GM19023 (cell line): Measurements from ENCODE around the gene SERTAD2.

Experiments used
- ATAC-seq: cut with Tn5 transposase; IDR thresholded peaks from one replicate; pipeline ENCODE4 v1.9.1; 2021; ENCODE audit warnings: mild to moderate bottlenecking, moderate library complexity; ENCODE audit not compliant: unreplicated experiment

SERTAD2 gene

DNA sequence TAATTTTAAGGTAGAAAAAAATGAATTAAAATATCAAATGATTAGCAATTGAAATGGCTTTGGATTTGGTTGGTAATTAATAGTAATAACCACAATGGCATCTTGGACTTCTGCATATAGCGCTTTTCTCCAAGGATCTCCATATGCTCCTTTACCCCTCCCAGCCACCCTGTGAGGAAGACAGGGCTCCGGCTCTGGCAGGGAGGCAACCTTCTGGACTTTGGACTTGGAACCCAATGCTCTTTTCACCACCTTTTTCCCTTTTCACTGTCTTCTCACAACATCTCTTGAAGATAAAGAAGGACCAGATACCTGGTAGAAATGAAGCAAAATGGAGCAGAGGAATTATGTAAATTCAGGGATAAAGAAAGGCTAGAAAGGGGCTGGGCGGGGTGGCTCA, 23.8 kb upstream of the SERTAD2 start:
- no peak for ATAC-seq

DNA sequence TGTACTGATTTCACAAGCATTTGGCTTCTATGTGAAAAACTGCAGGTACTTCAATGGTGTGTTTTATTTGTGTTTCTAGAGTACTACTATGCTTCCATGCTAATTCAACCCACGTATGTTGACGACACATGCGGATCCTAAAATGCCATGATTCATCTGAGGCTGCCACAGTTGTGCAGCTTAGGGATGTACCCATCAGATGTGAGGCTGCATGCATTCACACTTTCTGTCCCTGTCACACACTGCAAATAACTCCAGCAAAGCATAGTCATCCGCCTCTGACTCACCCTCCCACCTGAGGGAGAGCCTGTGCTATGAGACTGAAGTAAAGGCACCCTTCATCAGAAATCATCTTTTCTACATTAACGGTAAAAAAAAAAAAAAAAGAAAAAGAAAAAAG, 22.1 kb upstream of the SERTAD2 start:
- ATAC-seq = no peak

DNA sequence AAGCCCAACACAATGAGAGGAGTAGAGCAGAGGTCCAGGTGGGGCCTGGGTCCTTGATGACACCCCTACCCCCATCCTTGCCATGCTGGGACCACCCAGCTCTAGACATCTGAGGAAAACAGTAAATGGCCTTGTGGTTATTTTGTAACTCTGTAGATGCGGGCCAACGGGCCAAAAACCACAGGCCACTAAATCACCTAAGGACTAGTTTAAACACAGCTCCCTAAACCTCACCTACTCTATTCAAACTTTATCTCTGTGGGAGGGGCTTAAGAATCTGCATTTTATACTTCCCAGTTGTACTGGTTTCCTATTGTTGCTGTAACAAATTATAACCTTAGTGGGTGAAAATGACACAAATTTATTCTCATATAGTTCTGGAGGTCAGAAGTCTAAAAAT, 19.0 kb upstream of the SERTAD2 start:
- ATAC-seq = no peak

DNA sequence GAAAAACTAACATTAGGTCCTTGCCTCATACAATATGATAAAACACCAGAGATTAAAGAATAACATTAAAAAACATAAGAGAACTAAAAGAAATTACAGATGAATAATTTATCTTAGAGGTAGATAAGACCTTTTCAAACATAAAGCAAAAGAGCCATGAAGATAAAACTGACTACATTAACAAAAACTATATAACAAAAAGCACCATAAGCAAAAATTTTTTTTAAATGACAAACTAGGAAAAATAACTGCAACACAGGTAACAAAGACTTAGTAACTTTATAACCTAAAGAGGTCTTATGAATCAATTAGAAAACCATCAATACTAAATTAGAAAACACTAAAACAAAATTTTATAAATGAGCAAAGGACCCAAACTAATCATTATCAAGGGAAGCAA, 16.3 kb upstream of the SERTAD2 start:
- no peak for ATAC-seq

DNA sequence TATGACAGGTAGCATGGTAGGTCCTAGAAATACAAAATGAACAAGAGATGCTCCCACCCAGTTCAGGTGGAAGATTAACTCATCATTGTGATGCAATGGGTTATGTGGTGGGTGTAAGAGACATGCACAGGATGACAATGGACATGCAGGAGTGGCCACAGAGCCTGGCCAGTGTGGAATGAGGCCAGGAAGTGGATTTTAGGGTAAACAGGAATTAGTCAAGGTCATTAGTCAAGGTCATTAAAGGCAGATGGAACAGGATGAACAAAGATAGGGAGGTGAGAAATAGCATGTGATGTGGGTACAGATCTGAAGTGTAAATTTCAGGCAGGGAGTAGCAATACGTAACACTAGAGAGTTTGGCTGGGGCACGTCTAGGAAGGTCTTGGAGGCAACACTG, 15.6 kb upstream of the SERTAD2 start:
- ATAC-seq = no peak

DNA sequence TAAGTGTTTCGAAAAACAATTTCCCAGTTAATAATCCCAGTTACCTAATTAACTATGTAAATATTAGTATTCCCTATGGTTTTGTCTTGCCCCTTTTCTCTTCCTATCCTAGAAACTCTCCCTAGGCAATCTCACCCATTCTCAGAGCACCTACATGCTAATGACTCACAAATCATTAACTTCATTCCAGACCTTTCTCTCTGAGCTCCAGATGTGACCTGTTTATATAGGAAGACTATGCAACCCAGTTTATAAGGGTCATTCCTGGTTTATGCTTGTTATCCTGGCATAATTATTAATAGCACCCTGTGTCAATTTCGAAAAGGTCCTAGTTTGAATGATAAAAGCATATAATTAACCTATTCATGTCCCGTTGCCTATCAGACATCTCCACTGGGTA, 14.8 kb upstream of the SERTAD2 start:
- ATAC-seq = no peak

DNA sequence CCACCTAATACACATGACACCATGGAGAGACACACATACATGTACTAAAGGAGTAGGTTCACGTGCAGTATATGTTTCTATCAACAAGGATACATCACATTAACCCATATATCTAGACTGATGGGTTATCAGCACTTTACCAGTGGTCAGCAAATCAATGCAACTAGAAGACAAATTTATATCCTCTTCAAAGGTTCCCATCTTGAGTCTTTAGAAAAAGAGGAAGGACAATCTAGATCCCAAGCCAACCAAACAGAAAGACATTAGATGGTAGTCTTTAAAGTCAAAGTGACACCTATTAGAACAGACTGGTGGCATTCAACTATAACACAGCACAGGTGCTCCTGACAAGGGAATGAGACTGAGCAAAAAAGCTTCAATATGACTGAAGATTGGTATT, 13.8 kb upstream of the SERTAD2 start:
- ATAC-seq = peak; percentile 17

DNA sequence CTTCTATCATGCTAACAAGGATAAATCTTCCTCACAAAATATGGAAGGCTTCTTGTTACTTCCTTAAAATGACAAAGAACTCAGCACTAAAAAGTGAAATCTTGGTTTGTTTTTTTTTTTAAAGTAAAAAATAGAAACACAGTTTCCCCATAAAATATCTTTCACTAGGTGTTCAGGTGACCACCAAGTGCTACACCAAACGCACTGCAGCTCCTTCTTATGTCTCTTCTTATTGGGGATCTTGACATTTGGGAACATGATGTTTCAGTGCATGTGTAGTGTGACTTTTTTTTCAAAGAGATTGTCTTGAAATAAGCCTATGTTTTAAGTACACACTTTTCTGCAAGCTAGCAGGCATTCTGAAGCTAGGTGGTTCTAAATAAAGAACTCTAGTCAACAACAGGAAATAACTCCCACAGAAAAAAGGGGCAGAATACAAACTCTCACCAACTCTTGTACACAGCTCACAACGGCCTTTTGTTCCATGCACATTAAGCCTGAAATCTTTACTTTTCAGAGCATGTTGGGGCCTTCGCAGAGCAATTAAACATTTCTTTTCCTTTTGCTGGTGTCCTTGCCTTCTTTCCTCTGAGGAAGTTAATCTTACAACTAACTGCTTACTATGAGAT, 13.2 kb upstream of the SERTAD2 start:
- peak; percentile 63 for ATAC-seq

DNA sequence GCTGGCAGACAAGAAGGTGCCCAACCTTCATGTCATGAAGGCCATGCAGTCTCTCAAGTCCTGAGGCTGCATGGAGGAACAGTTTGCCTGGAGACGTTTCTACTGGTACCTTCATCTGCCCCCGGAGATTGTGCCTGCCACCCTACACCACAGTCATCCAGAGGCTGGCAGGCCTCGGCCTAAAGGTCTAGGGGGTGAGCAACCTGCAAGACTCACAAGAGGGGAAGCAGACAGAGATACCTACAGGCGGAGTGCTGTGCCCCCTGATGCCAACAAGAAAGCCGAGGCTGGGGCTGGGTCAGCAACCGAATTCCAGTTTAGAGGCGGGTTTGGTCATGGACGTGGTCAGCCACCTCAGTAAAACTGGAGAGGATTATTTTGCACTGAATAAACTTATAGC, 12.0 kb upstream of the SERTAD2 start:
- no peak for ATAC-seq

DNA sequence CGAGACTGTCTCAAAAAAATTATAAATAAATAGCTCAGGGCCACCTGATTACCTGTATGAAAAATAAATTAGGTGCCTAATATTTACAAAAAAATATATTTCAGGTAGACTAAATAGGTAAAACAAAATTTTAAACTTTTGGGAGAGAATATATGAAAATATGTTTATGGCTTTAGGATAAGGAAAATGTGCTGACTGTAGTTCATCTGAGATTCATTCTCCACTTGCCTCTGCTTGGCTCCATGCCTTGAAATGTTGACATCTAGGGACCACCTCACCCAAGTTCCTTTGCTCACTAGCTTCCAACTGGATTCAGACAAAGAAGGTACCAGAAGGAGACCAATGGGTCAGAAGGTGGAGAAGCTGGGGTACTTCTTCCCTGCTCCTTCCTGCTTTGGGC, 9.7 kb upstream of the SERTAD2 start:
- no peak for ATAC-seq

DNA sequence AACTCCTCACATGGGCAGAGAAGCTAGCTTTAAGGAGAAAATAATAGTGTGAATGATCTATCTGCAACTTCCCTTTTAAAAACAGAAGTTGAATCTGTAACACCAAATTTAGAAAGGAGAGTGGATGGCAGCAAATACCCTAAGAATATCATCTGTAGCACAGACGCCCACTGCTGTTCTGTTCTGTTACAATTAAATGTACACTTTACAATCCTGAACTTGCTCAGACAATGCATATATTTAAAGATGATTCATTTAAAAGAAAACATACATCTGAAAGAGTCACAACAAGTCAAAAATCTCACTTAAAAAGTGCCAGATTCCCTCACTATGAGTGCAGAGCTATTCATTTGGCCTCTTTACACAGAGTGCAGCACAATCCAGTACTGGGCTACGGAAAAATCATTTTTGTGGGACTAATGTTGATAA, 8.0 kb upstream of the SERTAD2 start:
- ATAC-seq = no peak

DNA sequence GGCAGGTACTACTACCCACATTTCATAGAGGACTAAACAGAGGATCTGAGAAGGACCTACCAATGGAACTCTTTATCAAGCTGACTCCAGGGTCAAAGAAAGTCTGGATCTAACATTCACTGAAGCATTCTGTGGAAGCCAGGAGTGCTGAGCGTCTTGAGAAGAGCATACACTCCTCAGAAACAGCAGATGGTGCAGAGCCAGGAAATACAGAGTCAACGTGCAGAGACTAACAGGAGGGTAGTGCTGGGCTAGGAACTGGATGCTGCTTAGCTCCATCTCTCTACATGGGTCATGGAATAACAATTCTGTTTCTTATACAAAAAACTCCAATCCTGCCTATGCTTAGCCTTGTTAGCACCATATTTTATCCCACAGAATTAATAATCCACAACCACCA, 5.5 kb upstream of the SERTAD2 start:
- no peak for ATAC-seq

DNA sequence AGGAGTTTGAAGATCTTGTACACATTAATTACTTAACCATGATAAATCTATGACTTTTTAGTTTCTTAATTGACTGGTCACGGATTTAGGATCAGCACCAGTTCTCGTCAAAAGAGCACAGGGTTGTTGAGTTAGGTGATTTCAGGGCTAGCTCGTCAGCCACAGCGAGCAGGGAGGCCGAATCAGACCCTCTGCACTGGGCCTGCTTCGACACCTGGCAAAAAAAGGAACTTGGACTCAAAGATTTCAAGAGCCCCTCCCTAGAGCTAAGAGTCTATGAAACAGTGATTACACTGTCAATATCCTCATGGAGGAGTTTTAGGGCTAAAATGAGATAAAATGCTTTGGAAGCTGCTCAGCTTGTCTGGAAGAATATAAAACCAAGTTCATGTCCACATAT, 4.6 kb upstream of the SERTAD2 start:
- no peak for ATAC-seq

DNA sequence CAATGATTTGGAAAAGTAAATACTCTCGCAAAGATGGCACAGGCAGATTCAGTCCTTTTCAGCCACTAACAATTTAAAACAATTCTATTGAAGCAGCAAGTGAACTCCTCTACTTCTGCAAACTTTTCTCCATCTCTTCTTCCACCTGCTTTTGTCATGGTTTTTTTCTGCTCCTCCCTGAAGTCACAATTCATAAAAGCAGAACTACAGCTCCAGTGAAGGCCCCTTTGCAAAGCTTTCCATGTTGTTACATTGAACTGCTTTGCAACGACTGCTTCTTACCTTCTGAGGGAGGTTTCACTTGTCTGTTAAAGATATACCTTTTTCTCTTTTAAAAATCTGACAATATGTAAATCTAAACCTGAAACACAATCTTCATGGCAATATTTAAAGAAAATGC, 3.7 kb upstream of the SERTAD2 start:
- no peak for ATAC-seq

DNA sequence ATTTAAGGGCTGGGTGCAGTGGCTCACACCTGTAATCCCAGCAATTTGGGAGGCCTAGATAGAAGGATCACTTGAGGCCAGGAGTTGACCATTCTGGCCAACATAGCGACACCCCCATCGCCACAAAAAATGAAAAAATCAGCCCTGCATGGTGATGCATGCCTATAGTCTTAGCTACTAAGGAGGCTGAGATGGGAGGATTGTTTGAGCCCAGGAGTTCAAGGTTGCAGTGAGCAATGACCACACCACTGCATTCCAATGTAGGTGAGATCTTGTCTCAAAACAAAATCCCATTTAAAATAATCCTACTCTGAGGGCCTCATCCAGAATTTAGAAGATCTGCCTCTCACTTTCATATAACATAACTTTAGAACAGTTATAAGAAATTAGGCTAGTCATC, 2.7 kb upstream of the SERTAD2 start:
- no peak for ATAC-seq

DNA sequence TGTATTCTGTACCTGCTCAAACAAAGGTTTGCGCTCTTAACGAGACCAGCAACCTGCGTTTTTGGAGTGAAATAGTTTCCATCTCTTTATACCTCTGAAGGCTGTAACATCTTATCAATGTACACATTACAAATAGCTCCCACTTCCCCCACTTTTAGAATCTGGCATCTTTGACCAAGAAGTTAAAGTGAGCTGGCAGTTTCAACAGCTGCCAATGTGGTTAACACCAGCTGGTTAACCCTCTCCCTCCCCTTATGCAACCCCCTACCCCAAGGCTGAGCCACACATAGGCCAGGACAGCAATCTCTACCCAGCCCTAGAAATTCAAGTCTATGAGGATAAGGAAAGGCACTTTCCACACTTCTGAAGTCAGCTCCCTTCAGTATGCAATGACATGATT, 2.2 kb upstream of the SERTAD2 start:
- no peak for ATAC-seq

DNA sequence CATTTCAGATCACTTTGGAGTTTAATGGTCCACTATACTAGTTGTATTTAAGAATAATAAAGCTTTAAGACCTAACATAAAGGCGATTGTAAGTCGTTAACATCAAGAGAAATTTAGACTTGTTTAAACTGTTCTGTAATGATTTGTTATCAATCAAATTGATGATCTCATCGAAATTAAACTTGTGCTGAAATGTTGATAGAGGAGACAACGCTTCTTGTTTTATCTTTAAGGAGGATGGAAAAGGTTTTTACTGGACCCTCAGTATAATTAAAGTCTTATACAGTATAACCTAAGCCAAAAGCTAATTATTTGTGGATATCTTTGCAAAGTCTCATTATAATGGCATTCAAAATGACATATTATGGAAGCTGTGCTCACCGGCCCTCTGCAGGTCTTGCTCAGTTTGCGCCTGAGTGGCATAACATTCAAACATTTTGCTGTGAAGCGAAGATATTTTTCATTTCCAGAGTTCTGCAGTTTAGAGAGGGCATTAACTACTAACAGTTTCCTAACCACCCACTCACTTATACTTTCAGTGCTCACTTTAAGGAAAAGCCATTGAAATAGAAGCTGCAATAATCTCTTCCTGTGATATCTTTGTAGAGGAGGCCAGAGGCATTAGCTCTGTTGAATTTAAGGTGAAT, 1.4 kb upstream of the SERTAD2 start:
- no peak for ATAC-seq

DNA sequence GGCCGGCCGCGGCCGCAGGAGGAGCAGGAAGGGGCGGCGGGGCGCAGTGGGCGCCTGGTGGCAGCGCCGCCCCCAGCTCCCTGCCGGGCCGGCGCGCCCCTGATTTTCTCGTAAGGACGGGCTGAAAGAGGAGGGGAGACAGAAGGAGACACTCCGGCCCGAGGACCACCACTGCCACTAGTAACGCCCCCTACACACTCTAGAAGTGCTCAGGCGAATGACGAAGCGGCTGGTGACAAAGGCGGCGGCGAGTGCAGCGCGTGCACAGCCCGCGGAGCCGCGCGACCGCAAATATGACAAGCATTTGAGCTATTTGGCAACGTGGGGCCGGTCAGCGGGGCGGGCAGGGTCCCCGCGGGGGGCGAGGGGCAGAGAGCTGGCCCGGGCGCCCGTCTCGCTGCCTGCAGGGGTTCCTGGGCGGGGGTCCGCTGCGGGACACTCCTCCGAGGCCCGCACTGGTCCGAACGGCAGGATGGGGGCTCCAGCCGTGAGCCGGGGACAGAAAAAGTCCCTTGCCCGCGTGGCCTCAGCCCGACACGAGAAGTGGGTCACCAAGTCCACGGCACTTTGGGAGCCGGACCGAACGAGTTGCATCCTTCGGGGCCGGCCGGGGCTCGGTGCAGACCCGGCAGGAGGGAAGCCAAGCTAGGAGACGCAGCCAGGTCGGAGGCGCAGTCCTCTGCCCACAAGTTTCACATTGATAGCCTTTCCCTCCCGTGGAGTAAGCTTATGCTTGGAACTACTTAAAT, 524 bp upstream of the SERTAD2 start:
- ATAC-seq = peak; percentile 46

DNA sequence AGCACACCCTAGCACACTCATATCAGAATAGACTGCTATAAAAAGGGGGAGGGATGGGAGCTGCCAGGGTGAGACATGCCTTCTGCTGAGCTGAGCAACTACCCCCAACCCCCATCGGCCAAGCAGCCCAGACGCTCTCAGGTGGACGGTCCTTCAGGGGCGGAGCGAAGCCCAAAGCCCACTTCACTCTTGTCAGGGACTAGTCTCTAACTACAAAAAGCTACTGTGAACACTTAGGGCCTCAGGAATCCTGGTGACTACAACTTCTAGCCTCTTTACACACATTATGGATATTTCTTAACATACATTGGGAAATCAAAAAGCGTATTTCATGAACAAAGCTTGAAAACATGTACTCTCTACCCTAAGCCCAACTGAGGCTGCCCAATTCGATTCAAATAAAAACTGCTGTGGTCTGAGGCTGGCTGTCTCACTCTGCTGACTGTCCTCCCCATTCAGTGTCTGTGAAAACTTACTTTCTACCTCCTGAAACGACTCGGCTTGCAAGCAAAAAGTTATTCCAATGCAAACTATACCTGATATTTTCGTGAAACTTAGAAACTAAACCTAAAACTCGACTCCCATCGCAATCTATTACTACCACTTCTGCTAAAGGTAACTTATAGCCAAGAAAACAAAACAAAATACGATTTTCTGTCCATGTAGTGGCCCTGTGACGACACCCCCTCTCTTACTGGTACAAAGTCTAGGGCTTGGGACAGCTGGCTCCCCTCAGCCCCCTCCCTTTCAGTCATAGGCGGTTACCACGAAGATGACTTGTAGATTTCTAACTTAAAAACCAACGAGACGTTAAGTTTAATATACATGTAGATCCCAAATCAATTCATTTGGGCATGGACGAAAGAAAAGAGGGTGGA, 1.2 kb downstream of the SERTAD2 start:
- ATAC-seq = no peak

DNA sequence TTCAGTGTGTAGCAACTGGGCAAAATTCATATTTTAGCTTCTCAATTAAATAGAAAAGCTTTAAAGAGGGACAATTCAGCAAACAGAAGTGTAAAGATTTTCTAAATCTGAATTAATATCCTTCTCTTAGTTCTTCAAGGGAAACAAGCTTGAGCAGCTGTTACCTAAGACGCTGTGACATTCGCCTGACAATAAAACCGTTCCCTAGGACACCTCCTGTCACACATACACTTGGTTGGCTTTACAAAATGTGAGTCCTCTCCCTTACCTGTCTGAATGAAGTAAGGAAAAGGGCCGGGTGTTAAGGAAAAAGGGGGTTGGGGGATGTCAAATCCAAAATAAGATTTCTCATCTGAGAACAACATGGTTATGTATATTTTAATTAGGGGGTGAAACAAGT, 2.1 kb downstream of the SERTAD2 start:
- no peak for ATAC-seq

DNA sequence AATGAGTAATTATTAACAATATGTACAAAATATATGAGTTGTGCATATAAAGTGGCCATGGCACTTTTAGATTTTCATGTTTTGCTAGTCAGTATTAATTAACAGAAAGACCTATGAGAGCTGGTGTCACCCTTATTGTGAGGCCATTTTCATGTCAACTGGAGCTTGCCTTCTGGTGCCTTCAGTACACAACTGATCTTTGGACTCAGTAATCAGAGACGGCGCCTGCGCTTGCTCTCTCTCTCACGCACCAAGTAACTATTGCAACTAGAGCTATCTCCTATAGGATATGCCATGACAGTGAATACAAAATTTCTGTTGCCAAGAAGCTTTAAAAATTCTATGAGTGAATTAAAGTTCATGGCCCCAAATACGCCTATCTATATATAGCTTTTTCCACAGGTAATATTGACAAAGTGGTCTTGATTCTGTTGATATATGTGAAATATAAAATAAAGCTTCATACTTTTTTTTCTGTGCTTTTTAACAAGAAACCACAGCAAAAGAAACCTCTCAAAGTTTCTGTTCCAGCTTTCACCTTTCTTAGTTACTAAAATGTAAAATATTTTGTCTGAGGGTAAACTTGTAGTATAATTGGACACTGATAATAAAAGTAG, 2.9 kb downstream of the SERTAD2 start:
- ATAC-seq = no peak
